ENCODE measurements around the gene HUNK.

GRCh38 chr21:31975491-31975890 lies 102.7 kb downstream of the HUNK start:
- TF ChIP-seq CTCF (IDR thresholded peaks at IDR 0.05): no peak
- TF ChIP-seq ZFX (IDR thresholded peaks at IDR 0.05; ENCODE audit: borderline replicate concordance): no peak

Measured in 22Rv1 (cell line).